Activated naive CD4-positive, alpha-beta T cell treated with anti-CD3 and anti-CD28 coated beads, Interleukin-2, amount 10 ng/mL, durations not matched to agents 7 days and 5 days (primary cell): ENCODE data around the gene SELPLG.

Experiments used
- CTCF ChIA-PET: fragments of 350-600 bp; sonication (Branson Sonifier 250); formaldehyde crosslinking; loops from one replicate; lab custom pipeline; 2021; ENCODE audit warnings: antibody characterized with exemption; lab: Charles Lee
- DNase-seq: peaks from one replicate; pipeline ENCODE4 v3.0.0-alpha.2; 2020
- H3K27ac Mint-ChIP-seq: one replicate; pipeline ENCODE4 v1.8.0; 2021; ENCODE audit warnings: mild to moderate bottlenecking, moderate library complexity, mixed read lengths
- H3K27me3 Mint-ChIP-seq: one replicate; pipeline ENCODE4 v1.8.0; 2021; ENCODE audit warnings: mild to moderate bottlenecking, mixed read lengths
- H3K36me3 Mint-ChIP-seq: one replicate; pipeline ENCODE4 v1.8.0; 2021; ENCODE audit warnings: mixed read lengths
- H3K4me1 Mint-ChIP-seq: one replicate; pipeline ENCODE4 v1.8.0; 2021; ENCODE audit warnings: mixed read lengths
- H3K4me3 Mint-ChIP-seq: one replicate; pipeline ENCODE4 v1.8.0; 2021; ENCODE audit warnings: mild to moderate bottlenecking, moderate library complexity, mixed read lengths
- H3K9me3 Mint-ChIP-seq: one replicate; pipeline ENCODE4 v1.8.0; 2021; ENCODE audit warnings: mixed read lengths

Gene SELPLG

DNA sequence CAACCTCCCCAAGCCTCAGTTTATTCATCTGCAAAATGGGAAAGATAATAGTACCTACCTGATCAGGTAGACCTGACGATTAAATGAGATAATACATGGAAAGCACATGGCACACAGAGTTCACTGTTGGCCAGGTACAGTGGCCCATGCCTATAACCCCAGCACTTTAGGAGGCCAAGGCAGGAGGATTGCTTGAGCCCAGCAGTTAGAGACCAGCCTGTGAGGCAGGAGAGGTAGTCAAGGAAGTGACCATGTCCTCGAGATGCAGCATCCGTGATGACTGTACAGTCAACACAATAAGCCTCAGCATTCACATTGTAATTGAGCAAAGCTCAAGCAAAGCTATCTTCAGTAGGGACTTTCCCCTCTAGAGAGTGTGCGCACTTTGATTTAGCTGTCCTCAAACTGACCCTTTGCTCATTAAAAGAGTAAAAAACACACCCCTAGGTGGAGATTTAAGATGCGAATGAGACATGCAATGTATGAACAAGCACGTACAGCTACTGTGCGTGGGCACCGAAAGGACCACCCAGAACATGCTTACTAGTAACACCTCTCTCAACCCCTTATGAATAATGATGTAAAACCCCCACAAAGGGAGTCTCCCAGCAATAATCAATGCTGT lies 61.4 kb downstream of the SELPLG start:
- Mint-ChIP-seq H3K4me3 (no peak overlapping the region), H3K36me3 (peaks cover 28% of the 10 kb centered on the region), H3K4me1 (peaks cover 77% of the 10 kb centered on the region), H3K27me3 (peaks cover 9% of the 10 kb centered on the region), H3K27ac (peak overlapping the region; percentile 33), H3K9me3 (no peaks in the 10 kb centered on the region)
- no peak for DNase-seq
- CTCF ChIA-PET: interaction anchor here (0.6 to 15.3 kb wide), 8 partner anchors 8 to 523 kb away, joined by 3 to 268 read pairs (median 4); partner anchors contain the start of gene SART3
